ENCODE data around the gene DNAJC25. TPM values are rescaled to one million over a fixed set of nuclear protein-coding genes. Genes with fewer than 3 reads are reported as not detected.

The DNAJC25 gene
- total and polyA plus RNA-seq, 2 of the 13 experiments (the other 11 are each of a cell fraction or from before 2014, with no cell fraction given) = 5.7 to 10.2 TPM

GRCh38 chr9:111610845-111611244, 20.3 kb upstream of the DNAJC25 start:
- CTCF ChIA-PET (ENCODE audit: low intra/inter-chr PET ratio, low total read pairs) = no interaction called here
- no peak for ATAC-seq
- WGBS (ENCODE audit: low lambda C conversion rate) = 76% methylated on average over 7 of the region's 7 CpGs
- POLR2A ChIA-PET = no interaction called here
- no peak overlapping the region for H3K4me2 ChIP-seq (ENCODE audit: low read depth, low read length)
- BruUV-seq (replicated peaks) = no TSS peak
- no peaks in the 10 kb centered on the region for H3K79me2 ChIP-seq (ENCODE audit: insufficient read depth, low read length)
- H3K27me3 ChIP-seq (ENCODE audit: control insufficient read depth in 1 of 2, insufficient read depth in 2 of 2, low read length in 2 of 2) = no peaks in the 10 kb centered on the region
- peaks cover 33% of the 10 kb centered on the region for H3K4me1 ChIP-seq (ENCODE audit: insufficient read depth, low read length)
- H2AFZ ChIP-seq (ENCODE audit: low read length) = no peak overlapping the region
- DNase-seq (ENCODE audit: low spot score) = no peak
- no peaks in the 10 kb centered on the region for H3K9me3 ChIP-seq (ENCODE audit: low read length)
- no peak for FAIRE-seq
- no peak overlapping the region for H3K9ac ChIP-seq (ENCODE audit: insufficient read depth, low read depth, low read length)
- intact Hi-C loops (cut with micrococcal nuclease; ENCODE audit: unreplicated experiment) (no loop called here), in situ Hi-C loops (cut with HindIII; ENCODE audit: extremely low pct_ligation_motif_present, low pct_unique_long_range_greater_than_20kb) (no loop called here)
- H3K36me3 ChIP-seq (replicated peaks in 1 of 2; ENCODE audit: control insufficient read depth in 1 of 2, insufficient read depth in 2 of 2, low read length in 2 of 2) = no peaks in the 10 kb centered on the region
- H3K27ac ChIP-seq (ENCODE audit: extremely low read length, insufficient read depth, low read length) = no peak overlapping the region
- no peaks in the 10 kb centered on the region for H4K20me1 ChIP-seq (ENCODE audit: insufficient read depth, low read length)
- no peak overlapping the region for H3K4me3 ChIP-seq (replicated peaks in 1 of 3; ENCODE audit: insufficient read depth in 1 of 3, low read depth in 2 of 3, low read length in 3 of 3)
- TF ChIP-seq ZNF235 (CRISPR knock-in tag; IDR thresholded peaks at IDR 0.05; ENCODE audit: borderline replicate concordance) (no peak), ZXDC (CRISPR knock-in tag; IDR thresholded peaks at IDR 0.05) (no peak), JDP2 (CRISPR knock-in tag; IDR thresholded peaks at IDR 0.05; ENCODE audit: borderline replicate concordance) (no peak), ZNF546 (CRISPR knock-in tag; conservative IDR thresholded peaks at IDR 0.05) (no peak), ZNF335 (CRISPR knock-in tag; IDR thresholded peaks at IDR 0.05) (no peak), ARNT2 (CRISPR knock-in tag; IDR thresholded peaks at IDR 0.05; ENCODE audit: low read depth) (no peak), SMAD1 (CRISPR knock-in tag; IDR thresholded peaks at IDR 0.05; ENCODE audit: borderline replicate concordance, low read depth) (no peak), ZNF747 (CRISPR knock-in tag; IDR thresholded peaks at IDR 0.05; ENCODE audit: borderline replicate concordance) (no peak), FOXP4 (CRISPR knock-in tag; IDR thresholded peaks at IDR 0.05) (no peak), SKIL (CRISPR knock-in tag; IDR thresholded peaks at IDR 0.05; ENCODE audit: borderline replicate concordance) (no peak), HMGA1 (CRISPR knock-in tag; conservative IDR thresholded peaks at IDR 0.05) (no peak), THAP9 (CRISPR knock-in tag; IDR thresholded peaks at IDR 0.05; ENCODE audit: borderline replicate concordance) (no peak), MEIS1 (CRISPR knock-in tag; IDR thresholded peaks at IDR 0.05; ENCODE audit: borderline replicate concordance) (no peak)

Measured in HepG2 (cell line).